Astrocyte (in vitro differentiated cells and primary cell): ENCODE results near the gene FAM241B. TPM values are rescaled to one million over a fixed set of nuclear protein-coding genes. Genes with fewer than 3 reads are reported as not detected.

ENCODE experiments used
- DNase-seq: peaks from one replicate; pipeline ENCODE4 v3.0.0-alpha.2; 2010; ENCODE audit warnings: low read depth
- FAIRE-seq: peaks from 2 replicates; lab custom pipeline; 2011; peaks lifted over from hg19 to GRCh38; lab: Jason Lieb, UNC
- H2AFZ ChIP-seq: 2 replicates; pipeline ENCODE4 v1.6.0; 2012; ENCODE audit warnings: low read depth, low read length, inconsistent platforms
- H3K27ac ChIP-seq: 2 replicates; pipeline ENCODE4 v1.5.1; 2011; ENCODE audit warnings: low read depth, low read length, inconsistent platforms
- H3K27me3 ChIP-seq: 2 replicates; pipeline ENCODE4 v1.6.0; 2011; ENCODE audit warnings: low read length, inconsistent platforms; ENCODE audit not compliant: insufficient read depth
- H3K36me3 ChIP-seq: 2 replicates; pipeline ENCODE4 v1.5.1; 2011; ENCODE audit warnings: low read length, inconsistent platforms; ENCODE audit not compliant: insufficient read depth
- H3K4me1 ChIP-seq: 2 replicates; pipeline ENCODE4 v1.5.1; 2011; ENCODE audit warnings: low read length, inconsistent platforms; ENCODE audit not compliant: insufficient read depth
- H3K4me2 ChIP-seq: 2 replicates; pipeline ENCODE4 v1.6.0; 2012; ENCODE audit warnings: low read length, inconsistent platforms
- H3K4me3 ChIP-seq: 2 replicates; pipeline ENCODE4 v1.5.1; 2011; ENCODE audit warnings: low read depth, mild to moderate bottlenecking, low read length, inconsistent platforms; ENCODE audit not compliant: insufficient read depth
- H3K79me2 ChIP-seq: 2 replicates; pipeline ENCODE4 v1.6.0; 2012; ENCODE audit warnings: mild to moderate bottlenecking, low read length, inconsistent platforms; ENCODE audit not compliant: insufficient read depth
- H3K9ac ChIP-seq: 2 replicates; pipeline ENCODE4 v1.6.0; 2012; ENCODE audit warnings: mild to moderate bottlenecking, low read length, inconsistent platforms
- H3K9me3 ChIP-seq: 2 replicates; pipeline ENCODE4 v1.5.1; 2012; ENCODE audit warnings: low read depth, mild to moderate bottlenecking, low read length, inconsistent platforms; ENCODE audit not compliant: insufficient read depth
- H4K20me1 ChIP-seq: 2 replicates; pipeline ENCODE4 v1.6.0; 2012; ENCODE audit warnings: low read length, inconsistent platforms; ENCODE audit not compliant: insufficient read depth
- H3K27ac Mint-ChIP-seq: one replicate; pipeline ENCODE4 v1.8.0; 2021; ENCODE audit warnings: mild to moderate bottlenecking, mixed read lengths; ENCODE audit not compliant: unreplicated experiment
- H3K27me3 Mint-ChIP-seq: one replicate; pipeline ENCODE4 v1.8.0; 2021; ENCODE audit warnings: low read depth, mixed read lengths; ENCODE audit not compliant: unreplicated experiment
- H3K36me3 Mint-ChIP-seq: one replicate; pipeline ENCODE4 v1.8.0; 2021; ENCODE audit warnings: low read depth, mixed read lengths; ENCODE audit not compliant: unreplicated experiment
- H3K4me1 Mint-ChIP-seq: one replicate; pipeline ENCODE4 v1.8.0; 2021; ENCODE audit warnings: low read depth, mixed read lengths; ENCODE audit not compliant: unreplicated experiment
- H3K4me3 Mint-ChIP-seq: one replicate; pipeline ENCODE4 v1.8.0; 2021; ENCODE audit warnings: mild to moderate bottlenecking, moderate library complexity, mixed read lengths; ENCODE audit not compliant: unreplicated experiment
- H3K9me3 Mint-ChIP-seq: one replicate; pipeline ENCODE4 v1.8.0; 2021; ENCODE audit warnings: mild to moderate bottlenecking, mixed read lengths; ENCODE audit not compliant: unreplicated experiment
- EZH2 ChIP-seq: IDR thresholded peaks from 2 replicates; pipeline ENCODE4 v1.6.1; 2012; ENCODE audit warnings: mild to moderate bottlenecking, low read length, inconsistent platforms; ENCODE audit not compliant: insufficient read depth
- total RNA-seq: library from RNA; stranded (reverse); gene quantifications from 2 replicates; pipeline ENCODE4 v1.2.1, GENCODE V29; 2021
- TF ChIP-seq, protein P1 (sequence below): IDR thresholded peaks from 2 replicates; pipeline ENCODE4 v1.5.1; 2011; ENCODE audit warnings: low read depth, mild to moderate bottlenecking, inconsistent platforms, low read length, moderate library complexity; ENCODE audit not compliant: insufficient read depth

Gene FAM241B
- total RNA-seq, 1 donor from 2014 or later = 4.4 TPM

DNA sequence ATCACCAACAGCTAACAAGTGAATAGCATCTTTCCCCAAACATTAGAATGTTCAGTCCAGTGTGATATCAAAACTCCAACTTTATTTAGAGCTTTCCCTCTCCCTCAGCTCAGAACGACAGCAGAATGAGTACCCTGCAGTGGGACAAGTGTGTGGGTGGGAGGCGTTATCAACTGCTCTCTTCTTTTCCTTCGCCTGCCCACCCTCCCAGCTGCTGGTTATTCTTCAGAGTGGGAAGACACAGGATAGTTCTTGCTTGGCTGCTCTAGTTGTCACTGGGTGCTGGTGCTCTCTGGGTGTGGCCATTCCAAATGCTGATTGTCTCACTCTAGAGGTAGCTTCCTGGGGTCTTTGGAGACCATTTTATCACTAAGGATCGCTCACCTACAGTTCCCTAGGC is 13.7 kb upstream of the FAM241B start:
- Mint-ChIP-seq H3K4me1 (no peaks in the 10 kb centered on the region), H3K27me3 (peaks cover 50% of the 10 kb centered on the region)
- H3K27ac ChIP-seq = no peak overlapping the region

DNA sequence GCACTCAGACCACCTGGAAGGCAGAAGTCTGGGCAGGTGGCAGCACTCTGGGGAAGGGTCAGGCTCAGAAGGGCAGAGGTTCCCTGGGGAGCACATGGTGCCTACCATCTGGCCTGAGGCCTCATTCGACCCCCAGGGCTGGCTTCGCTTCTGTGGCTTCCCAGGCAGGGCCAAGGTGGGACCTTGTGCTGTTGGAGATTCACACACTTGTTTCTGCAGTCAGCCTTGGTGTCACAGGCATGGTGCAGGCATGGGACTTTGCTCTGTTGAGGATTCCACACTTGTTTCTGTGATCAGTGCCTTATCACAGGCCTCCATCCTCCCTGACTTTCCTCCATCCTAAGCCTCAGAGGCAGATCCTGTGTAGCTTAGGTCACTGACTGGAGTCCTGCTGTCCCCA is 11.3 kb upstream of the FAM241B start:
- no peaks in the 10 kb centered on the region for H3K36me3 ChIP-seq
- no peaks in the 10 kb centered on the region for H3K4me1 ChIP-seq
- no peak overlapping the region for H3K4me2 ChIP-seq
- H3K27me3 ChIP-seq = peaks cover 16% of the 10 kb centered on the region
- no peak overlapping the region for H2AFZ ChIP-seq
- H3K9ac ChIP-seq = no peak overlapping the region
- no peaks in the 10 kb centered on the region for H3K79me2 ChIP-seq
- H3K4me3 Mint-ChIP-seq = no peak overlapping the region
- DNase-seq (no peak), FAIRE-seq (no peak)
- H3K9me3 ChIP-seq = no peaks in the 10 kb centered on the region
- no peak overlapping the region for H3K27ac Mint-ChIP-seq
- H3K9me3 Mint-ChIP-seq = peaks cover 5% of the 10 kb centered on the region
- no peaks in the 10 kb centered on the region for H3K36me3 Mint-ChIP-seq
- TF ChIP-seq, protein P1, sequence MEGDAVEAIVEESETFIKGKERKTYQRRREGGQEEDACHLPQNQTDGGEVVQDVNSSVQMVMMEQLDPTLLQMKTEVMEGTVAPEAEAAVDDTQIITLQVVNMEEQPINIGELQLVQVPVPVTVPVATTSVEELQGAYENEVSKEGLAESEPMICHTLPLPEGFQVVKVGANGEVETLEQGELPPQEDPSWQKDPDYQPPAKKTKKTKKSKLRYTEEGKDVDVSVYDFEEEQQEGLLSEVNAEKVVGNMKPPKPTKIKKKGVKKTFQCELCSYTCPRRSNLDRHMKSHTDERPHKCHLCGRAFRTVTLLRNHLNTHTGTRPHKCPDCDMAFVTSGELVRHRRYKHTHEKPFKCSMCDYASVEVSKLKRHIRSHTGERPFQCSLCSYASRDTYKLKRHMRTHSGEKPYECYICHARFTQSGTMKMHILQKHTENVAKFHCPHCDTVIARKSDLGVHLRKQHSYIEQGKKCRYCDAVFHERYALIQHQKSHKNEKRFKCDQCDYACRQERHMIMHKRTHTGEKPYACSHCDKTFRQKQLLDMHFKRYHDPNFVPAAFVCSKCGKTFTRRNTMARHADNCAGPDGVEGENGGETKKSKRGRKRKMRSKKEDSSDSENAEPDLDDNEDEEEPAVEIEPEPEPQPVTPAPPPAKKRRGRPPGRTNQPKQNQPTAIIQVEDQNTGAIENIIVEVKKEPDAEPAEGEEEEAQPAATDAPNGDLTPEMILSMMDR = no peak
- no peak for TF ChIP-seq EZH2
- H3K27me3 Mint-ChIP-seq = peaks cover 36% of the 10 kb centered on the region
- H3K4me1 Mint-ChIP-seq = no peaks in the 10 kb centered on the region
- no peak overlapping the region for H3K4me3 ChIP-seq
- H4K20me1 ChIP-seq = no peaks in the 10 kb centered on the region
- no peak overlapping the region for H3K27ac ChIP-seq

More for the DNA sequence above, 13.7 kb upstream of the FAM241B start:
- no peaks in the 10 kb centered on the region for H3K36me3 ChIP-seq
- no peak for DNase-seq
- H3K9me3 Mint-ChIP-seq = peaks cover 5% of the 10 kb centered on the region
- TF ChIP-seq, protein P1 = no peak
- no peak for TF ChIP-seq EZH2
- no peak overlapping the region for H3K4me2 ChIP-seq
- H2AFZ ChIP-seq = no peak overlapping the region
- no peaks in the 10 kb centered on the region for H3K9me3 ChIP-seq
- no peaks in the 10 kb centered on the region for H3K79me2 ChIP-seq
- H3K36me3 Mint-ChIP-seq = no peaks in the 10 kb centered on the region
- H3K4me3 ChIP-seq = no peak overlapping the region
- no peak overlapping the region for H3K27ac Mint-ChIP-seq
- H3K4me3 Mint-ChIP-seq = no peak overlapping the region
- no peaks in the 10 kb centered on the region for H4K20me1 ChIP-seq
- H3K27me3 ChIP-seq = peaks cover 28% of the 10 kb centered on the region
- H3K4me1 ChIP-seq = no peaks in the 10 kb centered on the region
- no peak for FAIRE-seq
- H3K9ac ChIP-seq = no peak overlapping the region

GRCh38 chr10:69619626-69620025 is 10.4 kb upstream of the FAM241B start:
- no peak overlapping the region for H3K4me3 Mint-ChIP-seq
- no peak for FAIRE-seq
- H3K27ac ChIP-seq = no peak overlapping the region
- no peak overlapping the region for H3K4me3 ChIP-seq
- H3K27me3 ChIP-seq = peaks cover 11% of the 10 kb centered on the region
- no peaks in the 10 kb centered on the region for H3K36me3 ChIP-seq
- DNase-seq = no peak
- H3K9me3 ChIP-seq = no peaks in the 10 kb centered on the region
- peaks cover 5% of the 10 kb centered on the region for H3K9me3 Mint-ChIP-seq
- H3K9ac ChIP-seq = no peak overlapping the region
- H3K36me3 Mint-ChIP-seq = no peaks in the 10 kb centered on the region
- no peak overlapping the region for H2AFZ ChIP-seq
- H3K4me1 ChIP-seq = no peaks in the 10 kb centered on the region
- H3K27ac Mint-ChIP-seq = no peak overlapping the region
- TF ChIP-seq, protein P1 = no peak
- TF ChIP-seq EZH2 = no peak
- no peaks in the 10 kb centered on the region for H4K20me1 ChIP-seq
- H3K27me3 Mint-ChIP-seq = peaks cover 31% of the 10 kb centered on the region
- no peaks in the 10 kb centered on the region for H3K4me1 Mint-ChIP-seq
- H3K79me2 ChIP-seq = no peaks in the 10 kb centered on the region
- no peak overlapping the region for H3K4me2 ChIP-seq
